ENCODE data around the gene DHX57.

DNA sequence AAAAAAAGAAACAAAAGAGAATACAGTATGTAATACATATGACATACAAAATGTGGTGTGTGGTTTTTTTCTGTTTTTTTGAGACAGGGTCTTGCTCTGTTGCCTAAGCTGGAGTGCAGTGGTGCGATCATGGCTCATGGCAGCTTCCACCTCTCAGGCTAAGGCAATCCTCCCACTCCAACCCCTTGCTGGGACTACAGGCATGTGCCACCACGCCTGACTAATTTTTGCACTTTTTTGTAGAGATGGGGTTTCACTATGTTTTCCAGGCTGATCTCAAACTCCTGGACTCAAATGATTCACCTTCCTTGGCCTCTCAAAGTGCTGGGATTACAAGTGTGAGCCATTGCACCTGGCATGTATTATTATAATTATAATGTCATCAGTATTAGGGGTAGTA lies 38.9 kb downstream of the DHX57 start:
- no peak for TF ChIP-seq CEBPB (IDR thresholded peaks at IDR 0.05)
- no peak for TF ChIP-seq RAD21 (IDR thresholded peaks at IDR 0.05; ENCODE audit: low read depth)
- no peak for TF ChIP-seq EGR1 (IDR thresholded peaks at IDR 0.05)
- TF ChIP-seq TCF12 (IDR thresholded peaks at IDR 0.05; ENCODE audit: low read depth): no peak
